IPS DF 19.7 (cell line): ENCODE data around the gene JPH4.

ENCODE experiments used
- DNase-seq: peaks from one replicate; pipeline ENCODE4 v3.0.0-alpha.2; 2013; ENCODE audit warnings: low read depth, low spot score

JPH4 gene

GRCh38 chr14:23564181-23564812, 14.3 kb downstream of the JPH4 start:
- DNase-seq: no peak

GRCh38 chr14:23563473-23564180, 15.0 kb downstream of the JPH4 start:
- DNase-seq: no peak

- DNase-seq: no peak
These were observed 15.6 kb downstream of the JPH4 start for GRCh38 chr14:23562822-23563472.

GRCh38 chr14:23561873-23562821, 16.4 kb downstream of the JPH4 start:
- no peak for DNase-seq

- DNase-seq: no peak
These were observed 17.3 kb downstream of the JPH4 start for GRCh38 chr14:23561259-23561658.

GRCh38 chr14:23559926-23560520, 18.6 kb downstream of the JPH4 start:
- no peak for DNase-seq

GRCh38 chr14:23559010-23559925, 19.3 kb downstream of the JPH4 start:
- no peak for DNase-seq

GRCh38 chr14:23558346-23559009, 20.1 kb downstream of the JPH4 start:
- DNase-seq: no peak

GRCh38 chr14:23557946-23558345, 20.6 kb downstream of the JPH4 start:
- no peak for DNase-seq

GRCh38 chr14:23557521-23557920, 21.1 kb downstream of the JPH4 start:
- DNase-seq: no peak

GRCh38 chr14:23556700-23557440, 21.7 kb downstream of the JPH4 start:
- no peak for DNase-seq

GRCh38 chr14:23555882-23556699, 22.5 kb downstream of the JPH4 start, which contains the start of gene THTPA:
Gene THTPA (plus strand): TSS chr14:23556271. CDS start chr14:23556758, 487 bp downstream.
- no peak for DNase-seq

- no peak for DNase-seq
These were observed 23.1 kb downstream of the JPH4 start for GRCh38 chr14:23555533-23555881.

GRCh38 chr14:23551266-23552028, 27.1 kb downstream of the JPH4 start, which contains the start of gene ZFHX2:
Gene ZFHX2 (minus strand): TSS chr14:23551765. CDS start chr14:23535325, 16,440 bp downstream.
- DNase-seq: no peak

GRCh38 chr14:23550812-23551265, 27.8 kb downstream of the JPH4 start:
- no peak for DNase-seq

- no peak for DNase-seq
These were observed 28.3 kb downstream of the JPH4 start for GRCh38 chr14:23550131-23550811.
